ENCODE data around the gene IPO11.
"Not testable (repeated sequence)": the region's sequence is repeated elsewhere in the genome, so short reads cannot be mapped to it uniquely, and the experiment has no call there.

The IPO11 gene

DNA sequence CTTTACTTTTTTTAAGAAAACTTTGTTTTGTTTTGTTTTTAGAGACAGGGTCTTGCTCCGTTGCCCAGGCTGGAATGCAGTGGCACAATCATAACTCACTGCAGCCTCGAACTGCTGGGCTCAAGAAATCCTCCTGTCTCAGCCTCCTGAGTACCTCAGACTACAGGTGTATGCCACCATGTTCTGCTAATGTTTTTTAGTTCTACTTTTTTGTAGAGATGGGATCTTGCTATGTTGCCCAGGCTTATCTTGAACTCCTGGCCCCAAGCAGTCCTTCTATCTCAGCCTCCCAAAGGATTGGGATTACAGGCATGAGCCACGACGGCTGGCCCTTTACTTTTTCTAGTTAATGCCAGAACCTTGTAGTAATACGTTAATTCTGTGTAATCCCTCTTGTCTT is 36.0 kb downstream of the IPO11 start:
- no peak for DNase-seq (ENCODE audit: low read depth in 2 of 2)

DNA sequence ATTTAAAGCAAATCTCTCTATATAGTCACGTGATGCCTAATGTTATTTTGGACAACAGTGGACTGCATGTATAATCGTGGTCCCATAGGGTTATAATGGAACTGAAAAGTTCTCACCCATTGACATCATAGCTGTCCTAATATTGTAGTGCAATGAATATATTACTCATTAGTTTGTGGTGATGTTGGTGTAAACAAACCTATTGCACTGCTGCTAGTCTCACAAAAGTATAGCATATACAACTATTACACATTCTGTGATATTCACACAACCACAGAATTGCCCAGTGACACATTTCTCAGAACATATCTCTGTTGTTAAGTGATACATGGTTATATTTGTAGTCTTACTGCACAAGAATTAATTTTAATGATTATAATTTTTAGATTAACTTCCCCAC is 37.7 kb downstream of the IPO11 start:
- DNase-seq (ENCODE audit: low read depth in 2 of 2): no peak

DNA sequence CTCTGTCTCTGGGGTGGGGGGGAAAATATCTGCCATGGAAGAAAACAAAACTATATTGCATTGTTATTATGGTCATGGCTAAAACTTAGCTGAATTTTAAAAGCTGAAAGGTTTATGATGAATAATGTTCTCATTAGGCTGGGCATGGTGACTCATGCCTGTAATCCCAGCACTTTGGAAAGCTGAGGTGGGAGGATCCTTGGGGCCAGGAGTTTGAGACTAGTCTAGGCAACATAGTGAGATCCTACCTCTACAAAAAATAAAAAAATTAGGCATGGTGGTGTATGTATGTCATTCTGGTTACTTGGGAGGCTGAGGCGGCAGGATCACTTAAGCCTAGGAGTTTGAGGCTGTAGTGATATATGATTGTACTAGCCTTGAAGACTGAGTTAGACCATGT is 44.5 kb downstream of the IPO11 start:
- DNase-seq (ENCODE audit: low read depth in 2 of 2): no peak

DNA sequence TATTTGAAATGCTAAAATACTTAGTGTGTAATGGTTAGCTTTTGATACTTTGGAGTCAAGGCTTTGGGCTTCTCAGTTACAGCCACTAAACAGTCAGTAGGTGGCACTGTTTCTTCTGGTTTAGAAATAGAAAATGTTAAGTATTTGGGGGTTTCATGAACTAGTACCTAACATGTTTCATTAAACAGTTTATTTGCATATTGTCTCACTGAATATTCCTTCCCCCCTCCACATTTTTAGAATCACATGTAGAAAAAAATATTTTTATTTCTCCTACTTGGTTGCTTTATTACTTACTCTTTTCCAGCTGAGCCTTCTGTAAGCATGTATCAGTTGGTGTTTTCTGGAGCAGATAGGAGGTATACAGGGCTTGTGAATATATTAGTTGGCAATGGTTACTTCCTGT is 48.0 kb downstream of the IPO11 start:
- DNase-seq (ENCODE audit: low read depth in 2 of 2): no peak

DNA sequence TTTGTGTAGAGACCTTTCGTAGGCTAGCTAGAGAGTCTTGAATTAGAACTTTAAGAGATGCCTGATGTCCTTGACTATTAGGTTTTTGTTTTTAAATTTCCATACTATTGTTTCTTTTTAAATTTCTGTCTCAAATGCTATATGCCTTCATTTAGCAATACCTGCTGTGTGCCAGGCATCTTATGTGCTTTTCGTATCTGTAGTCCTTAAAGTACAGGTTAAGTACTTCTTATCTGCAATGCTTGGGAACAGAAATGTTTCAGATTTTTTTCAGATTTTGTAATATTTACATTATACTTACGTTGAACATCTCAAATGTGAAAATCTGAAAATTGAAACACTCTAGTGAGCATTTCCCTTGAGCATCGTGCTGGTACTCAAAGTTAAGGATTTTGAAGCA is 49.0 kb downstream of the IPO11 start:
- DNase-seq (ENCODE audit: low read depth in 2 of 2): no peak

DNA sequence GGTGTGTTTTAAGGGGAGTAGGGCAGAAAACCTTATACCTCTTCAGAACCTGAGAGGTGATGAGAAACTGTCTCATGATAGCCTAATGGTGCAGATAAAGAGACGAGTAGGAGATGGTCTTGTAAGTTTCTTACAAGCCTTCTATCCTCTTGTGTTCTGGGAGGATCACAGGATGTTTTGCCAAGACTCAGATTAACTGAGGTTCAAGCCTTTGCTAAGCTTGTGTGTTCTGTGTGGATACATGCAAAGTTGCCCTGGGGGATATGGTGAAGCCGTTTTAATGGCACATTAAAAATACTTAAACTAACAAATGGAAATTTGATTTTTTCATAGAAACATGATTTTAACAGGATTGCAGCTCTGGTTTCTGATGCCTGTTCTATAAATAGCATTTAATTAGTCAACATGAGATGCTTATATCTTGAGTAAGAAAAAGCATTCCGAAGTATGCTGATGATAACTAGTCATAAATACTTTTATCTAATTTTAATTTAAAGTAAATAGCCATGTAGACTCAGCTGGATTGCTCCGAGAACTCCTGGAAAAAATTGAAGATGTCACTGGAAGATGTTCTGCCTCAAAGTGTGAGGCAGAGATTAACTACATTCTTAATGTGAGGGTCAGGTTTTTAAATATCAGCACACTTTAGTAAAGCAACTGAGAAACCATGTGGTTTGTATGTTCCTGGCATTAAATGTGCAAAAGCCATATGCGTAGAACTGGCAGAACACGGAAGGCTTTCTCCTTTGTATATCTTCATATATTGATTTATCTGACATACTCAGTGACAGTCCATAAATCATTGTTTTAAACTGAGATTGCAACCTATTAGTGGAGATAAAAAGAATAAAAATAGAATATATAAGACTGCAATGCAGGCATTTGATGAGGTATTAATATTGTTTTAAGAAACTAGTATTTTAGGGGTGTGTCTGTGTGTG is 53.7 kb downstream of the IPO11 start:
- DNase-seq (ENCODE audit: low read depth in 2 of 2): no peak

DNA sequence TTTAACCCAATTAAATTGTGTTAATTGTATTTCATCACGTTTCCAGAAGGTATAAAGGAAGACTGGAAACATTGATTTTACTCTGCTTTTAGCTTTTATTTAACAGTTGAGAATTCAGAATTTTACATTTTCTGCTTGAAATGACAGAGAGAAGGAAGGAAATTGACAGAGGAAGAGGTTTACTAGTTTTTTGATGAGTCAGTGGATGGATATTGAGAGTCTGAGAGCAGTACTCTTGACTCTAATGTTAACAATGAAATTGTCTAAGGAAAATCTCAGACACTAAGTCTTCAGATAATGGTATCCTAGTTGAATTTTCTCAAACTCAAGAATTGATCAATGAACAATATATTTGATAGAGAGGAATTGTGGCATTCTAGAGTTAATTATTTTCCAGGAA is 60.6 kb downstream of the IPO11 start:
- DNase-seq (ENCODE audit: low read depth in 2 of 2): no peak

DNA sequence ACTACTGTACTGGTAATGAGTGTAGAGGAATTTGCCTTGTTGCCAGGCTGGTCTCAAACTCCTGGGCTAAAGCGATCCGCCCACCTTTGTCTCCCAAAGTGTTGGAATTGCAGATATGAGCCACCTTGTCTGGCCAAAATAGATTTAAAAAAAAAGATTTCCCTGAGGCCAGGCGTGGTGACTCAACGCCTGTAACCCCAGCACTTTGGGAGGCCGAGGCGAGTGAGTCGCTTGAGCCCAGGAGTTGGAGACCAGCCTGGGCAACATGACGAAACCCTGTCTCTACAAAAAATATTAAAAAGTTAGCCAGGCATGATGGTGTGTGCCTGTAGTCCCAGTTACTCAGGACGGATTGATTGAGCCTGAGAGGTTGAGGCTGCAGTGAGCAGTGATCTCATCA is 62.5 kb downstream of the IPO11 start:
- DNase-seq (ENCODE audit: low read depth in 2 of 2): no peak

DNA sequence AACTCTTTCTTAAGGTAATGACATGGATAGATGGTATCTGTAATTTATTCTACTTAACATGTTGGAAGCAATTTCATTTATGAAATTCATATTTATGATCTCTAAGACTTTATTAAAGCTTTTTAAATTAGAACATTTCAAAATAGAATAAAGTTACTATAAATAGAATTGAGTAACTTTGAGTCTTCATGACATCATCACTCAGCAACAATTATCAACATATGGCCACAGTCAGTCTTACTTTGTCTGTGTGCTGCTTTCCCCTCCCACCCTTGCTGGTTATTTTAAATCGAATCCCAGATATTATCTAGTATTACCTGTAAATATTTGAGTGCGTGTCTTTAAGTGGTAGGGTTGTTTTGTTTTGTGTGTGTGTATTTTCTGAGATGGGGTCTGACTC is 65.2 kb downstream of the IPO11 start:
- DNase-seq (ENCODE audit: low read depth in 2 of 2): no peak

DNA sequence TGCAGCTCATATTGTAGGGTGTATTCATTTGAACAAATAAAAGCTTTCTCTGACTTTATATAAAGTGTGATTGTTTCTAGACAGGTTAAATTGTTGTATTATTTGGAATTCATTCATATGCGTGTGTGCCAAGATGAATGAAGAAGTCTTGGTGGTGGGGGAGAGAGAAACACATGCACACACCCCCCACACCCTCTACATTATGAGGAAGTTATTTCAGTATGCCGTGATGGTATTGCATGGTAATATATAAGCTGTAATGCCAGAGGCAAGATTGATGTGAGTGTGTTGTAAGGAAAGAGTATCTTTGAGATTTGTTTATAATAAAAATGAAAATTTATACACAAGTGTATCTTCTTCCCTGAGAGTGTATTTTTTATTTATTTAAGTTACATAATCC is 71.0 kb downstream of the IPO11 start:
- no peak for DNase-seq (ENCODE audit: low read depth in 2 of 2)

DNA sequence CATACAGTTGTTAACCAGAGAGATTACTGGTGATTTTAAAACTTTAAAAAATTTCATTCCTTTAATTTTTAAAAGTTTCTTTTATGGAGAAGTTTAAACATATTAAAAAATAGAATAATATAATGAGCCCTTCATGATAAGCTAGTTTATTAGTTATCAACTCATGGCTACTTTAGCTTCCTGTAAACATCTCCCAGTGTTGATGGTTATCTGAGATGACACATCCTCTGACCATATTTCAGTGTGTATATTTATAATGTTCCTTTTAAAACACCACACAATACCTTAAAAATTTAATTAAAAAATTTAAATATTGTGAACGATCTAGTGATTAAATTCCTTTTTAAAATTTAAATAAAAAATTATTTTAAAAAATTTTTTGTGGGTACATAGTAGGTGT is 74.1 kb downstream of the IPO11 start:
- no peak for DNase-seq (ENCODE audit: low read depth in 2 of 2)

DNA sequence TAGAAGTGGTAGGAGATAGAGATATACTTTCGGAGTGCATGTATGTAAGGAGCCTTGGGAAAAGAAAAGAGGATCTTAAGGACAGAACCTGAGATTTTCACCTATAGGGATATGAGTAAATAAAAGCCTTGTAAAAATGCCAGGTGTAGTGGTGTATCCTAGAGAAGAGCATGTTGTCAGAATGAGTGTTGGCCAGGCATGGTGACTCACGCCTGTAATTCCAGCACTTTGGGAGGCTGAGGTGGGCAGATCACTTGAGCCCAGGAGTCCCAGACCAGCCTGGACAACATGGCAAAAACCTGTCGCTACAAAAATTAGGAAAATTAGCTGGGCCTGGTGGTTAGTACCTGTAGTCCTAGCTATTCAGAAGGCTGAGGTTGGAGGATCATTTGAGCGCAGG is 76.0 kb downstream of the IPO11 start:
- DNase-seq (ENCODE audit: low read depth in 2 of 2): no peak

DNA sequence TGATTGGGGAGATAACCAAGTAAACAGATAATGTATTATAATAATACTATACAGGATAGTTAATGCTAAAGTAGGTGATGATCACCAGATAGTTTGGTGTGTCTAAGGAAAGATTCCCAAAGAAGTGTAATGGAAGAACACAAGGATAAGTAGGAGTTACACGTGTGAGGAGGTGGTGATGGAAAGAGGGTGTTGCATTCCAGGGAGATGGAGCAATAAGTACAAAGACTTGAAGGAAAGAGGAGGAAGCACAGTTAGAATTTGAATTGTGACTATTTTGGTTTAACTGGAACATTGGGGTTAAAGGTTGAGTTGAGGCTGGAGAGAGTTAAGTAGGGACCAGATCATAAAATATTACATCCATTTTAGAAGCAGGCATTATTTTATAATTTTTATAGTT is 76.9 kb downstream of the IPO11 start:
- no peak for DNase-seq (ENCODE audit: low read depth in 2 of 2)

DNA sequence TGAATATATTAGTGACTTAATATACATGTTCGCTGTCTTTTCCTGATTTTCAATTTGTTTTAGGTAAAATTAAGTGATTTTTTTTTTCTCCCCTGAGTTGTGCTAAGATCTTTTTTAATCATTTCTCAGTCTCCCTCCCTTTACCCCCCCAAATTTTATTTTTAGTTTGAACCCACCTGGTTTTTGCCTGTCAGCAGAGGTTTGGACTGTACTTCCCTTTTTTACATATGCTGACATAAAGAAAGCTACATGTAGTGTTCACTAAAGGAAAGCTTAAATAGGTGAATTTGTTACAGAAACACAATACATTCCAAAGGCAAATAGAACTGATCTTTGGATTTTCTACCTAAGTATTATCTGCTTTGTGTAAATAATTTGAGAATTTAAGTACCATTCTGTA is 82.2 kb downstream of the IPO11 start:
- no peak for DNase-seq (ENCODE audit: low read depth in 2 of 2)

DNA sequence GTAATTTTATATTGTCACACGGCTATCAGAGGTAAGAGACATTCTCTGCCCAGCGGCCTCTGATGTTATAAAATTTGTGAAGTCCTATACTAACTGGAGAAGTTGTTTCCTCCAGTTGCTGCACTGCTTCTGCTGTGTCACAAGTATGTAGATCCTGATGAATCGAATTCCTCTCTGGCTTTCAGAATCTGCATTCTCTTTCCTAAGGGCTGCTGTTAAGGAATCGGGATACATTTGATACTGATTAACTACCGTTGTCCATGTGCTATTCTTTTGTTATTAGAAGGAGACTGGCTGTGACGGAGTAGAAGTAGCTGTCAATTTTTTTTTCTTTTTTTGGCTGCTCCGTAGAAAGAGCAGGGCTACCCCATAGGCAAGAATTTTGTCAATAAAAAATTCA is 84.3 kb downstream of the IPO11 start:
- no peak for DNase-seq (ENCODE audit: low read depth in 2 of 2)

DNA sequence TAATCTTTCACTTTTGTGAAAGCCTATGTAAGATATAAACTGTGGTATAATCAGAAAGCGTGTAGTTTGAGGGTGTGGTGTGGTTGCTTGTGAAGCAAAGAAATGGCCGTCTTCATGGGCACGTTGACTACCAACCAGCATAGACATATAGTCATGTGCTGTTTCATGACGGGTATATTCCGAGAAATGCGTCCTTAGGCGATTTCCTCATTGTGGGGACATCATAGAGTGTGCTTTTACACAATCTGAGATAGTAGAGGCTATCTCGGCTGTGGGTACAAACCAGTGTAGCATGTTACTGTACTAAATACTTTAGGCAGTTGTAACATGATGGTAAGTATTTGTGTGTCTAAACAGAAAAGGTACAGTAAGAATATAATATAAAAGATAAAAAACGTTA is 86.4 kb downstream of the IPO11 start:
- no peak for DNase-seq (ENCODE audit: low read depth in 2 of 2)

DNA sequence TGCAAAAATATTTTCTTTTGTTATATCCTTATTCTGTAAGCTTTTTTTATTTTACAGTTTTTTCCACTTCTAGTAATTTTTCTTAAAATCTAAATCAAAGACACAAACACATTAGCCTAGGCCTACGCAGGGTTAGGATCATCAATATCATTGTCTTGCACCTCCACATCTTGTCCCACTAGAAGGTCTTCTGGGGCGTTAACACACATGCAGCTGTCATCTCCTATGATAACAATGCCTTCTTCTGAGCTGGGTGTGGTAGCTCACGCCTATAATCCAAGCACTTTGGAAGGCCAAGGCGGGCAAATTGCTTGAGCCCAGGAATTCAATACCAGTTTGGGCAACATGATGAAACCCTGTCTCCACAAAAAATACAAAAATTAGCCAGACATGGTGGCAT is 87.2 kb downstream of the IPO11 start:
- no peak for DNase-seq (ENCODE audit: low read depth in 2 of 2)

DNA sequence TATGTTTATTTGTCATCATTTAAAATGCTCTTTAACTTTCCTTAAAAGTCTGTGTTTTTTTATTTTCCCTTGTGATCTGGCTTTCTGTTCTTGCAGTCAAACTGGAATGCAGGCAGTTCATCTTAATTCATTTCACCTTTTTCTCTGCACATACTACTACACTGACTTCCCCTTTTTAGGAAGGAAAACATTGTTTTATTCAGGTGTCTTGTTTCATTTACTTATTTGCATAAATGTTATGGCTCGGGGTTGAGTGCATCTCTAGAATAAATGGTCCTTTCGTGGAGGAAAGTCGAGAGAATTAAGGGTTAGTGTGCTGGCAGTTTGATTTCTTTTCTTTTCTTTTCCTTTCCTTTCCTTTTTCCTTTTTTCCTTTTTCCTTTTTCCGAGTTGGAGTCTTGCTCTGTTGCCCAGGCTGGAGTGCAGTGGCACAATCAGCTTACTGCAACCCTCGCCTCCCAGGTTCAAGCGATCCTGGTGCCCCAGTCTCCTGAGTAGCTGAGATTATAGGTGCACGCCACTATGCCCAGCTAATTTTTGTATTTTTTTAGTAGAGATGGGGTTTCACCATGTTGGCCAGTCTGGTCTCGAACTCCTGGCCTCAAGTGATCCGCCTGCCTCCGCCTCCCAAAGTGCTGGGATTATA is 90.0 kb downstream of the IPO11 start:
- no peak for DNase-seq (ENCODE audit: low read depth in 2 of 2)

DNA sequence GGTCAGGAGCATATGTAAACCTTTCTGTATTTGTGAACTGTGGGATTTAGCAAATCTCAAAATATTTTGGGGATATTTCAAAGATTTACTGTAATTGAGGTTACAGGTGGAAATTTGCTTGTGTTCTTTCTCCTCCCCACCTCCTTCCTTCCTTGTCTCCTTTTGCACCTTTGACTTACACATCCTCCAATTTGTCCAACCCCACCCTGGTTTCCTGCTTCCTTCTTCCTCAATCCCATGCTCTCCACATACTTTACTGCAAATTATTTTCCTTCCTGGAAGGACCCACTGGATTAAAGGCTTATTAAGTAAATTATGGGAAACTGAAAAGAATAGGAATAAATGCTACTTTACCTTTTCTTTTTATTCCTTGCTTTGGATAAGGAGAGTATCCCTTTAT is 91.6 kb downstream of the IPO11 start:
- no peak for DNase-seq (ENCODE audit: low read depth in 2 of 2)

DNA sequence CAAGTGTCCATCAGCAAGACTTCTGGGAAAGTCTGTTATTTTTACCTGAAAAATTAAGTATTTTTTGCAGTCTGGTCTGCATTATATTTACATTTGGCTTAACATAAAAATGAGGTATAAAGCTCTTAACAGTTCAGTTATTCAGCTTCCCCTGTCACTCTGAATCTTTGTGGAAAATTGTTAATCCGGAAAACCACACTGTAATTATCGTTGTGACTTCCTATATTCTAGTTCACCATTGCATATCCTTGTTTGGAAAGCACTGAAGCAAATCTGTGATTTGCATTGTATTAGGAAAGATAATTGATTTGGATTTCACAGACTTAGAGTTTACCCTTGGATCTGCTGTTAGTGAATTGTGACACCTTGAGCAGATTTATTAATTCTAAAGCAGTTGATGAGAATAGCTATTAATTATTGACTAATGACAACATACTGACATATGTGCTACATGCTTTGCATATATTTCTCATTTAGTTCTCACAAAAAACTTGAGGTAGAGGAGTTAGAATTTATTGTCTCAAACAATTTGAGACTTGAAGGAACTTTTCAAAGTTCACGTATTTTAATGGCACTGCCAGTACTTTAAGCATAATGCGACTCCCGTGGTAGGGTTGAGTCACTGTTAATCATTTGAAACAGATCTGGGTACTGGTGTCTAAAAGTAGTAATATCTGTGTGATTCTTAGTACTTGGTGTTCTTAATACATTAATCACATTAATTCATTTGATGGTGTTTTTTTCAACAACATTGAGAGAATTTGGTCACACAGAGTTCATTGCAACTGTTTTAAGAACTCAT is 94.3 kb downstream of the IPO11 start:
- DNase-seq (ENCODE audit: low read depth in 2 of 2): no peak

DNA sequence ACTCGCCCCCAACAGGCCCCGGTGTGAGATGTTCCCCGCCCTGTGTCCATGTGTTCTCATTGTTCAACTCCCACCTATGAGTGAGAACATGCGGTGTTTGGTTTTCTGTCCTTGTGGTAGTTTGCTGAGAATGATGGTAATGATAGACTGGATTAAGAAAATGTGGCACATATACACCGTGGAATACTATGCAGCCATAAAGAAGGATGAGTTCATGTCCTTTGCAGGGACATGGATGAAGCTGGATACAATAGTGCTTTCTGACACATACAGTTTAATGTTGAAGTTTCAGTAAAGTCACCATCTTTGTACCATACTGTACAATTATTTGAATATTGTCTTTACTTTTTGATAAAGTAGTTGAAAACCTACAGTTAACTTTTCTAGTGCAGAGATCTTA is 96.2 kb downstream of the IPO11 start:
- not testable (repeated sequence) for DNase-seq (ENCODE audit: low read depth in 2 of 2)

DNA sequence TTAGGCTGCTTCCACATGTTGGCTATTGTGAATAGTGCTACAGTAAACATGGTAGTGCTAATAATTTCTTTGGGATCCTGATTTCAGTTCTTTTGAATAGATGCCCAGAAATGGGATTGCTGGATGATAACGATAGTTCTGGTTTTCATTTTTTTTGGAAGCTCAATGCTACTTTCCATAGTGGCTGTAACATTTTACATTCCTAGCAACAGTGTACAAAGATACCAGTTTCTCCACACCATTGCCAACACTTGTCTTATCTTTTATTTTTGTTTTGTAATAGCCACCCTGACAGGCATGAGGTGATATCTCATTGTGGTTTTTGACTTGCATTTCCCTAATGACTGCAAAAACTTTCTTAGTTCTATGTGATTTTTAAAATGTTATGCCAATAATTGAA is 97.2 kb downstream of the IPO11 start:
- DNase-seq (ENCODE audit: low read depth in 2 of 2): no peak

DNA sequence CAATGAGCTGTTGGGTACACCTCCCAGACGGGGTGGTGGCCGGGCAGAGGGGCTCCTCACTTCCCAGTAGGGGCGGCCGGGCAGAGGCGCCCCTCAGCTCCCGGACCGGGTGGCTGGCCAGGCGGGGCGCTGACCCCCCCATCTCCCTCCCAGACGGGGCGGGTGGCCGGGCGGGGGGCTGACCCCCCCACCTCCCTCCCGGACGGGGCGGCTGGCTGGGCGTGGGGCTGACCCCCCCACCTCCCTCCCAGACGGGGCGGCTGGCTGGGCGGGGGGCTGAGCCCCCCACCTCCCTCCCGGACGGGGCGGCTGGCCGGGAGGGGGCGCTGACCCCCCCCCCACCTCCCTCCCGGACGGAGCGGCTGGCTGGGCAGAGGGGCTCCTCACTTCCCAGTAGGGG is 100.5 kb downstream of the IPO11 start:
- not testable (repeated sequence) for DNase-seq (ENCODE audit: low read depth in 2 of 2)

All from activated CD8-positive, alpha-beta memory T cell treated with anti-CD3 and anti-CD28 coated beads for 4 hours (primary cell).